GM19328 (cell line): Measurements from ENCODE around the gene USE1.
A peak's percentile ranks its signal among the peaks of the same experiment; 100 is the strongest.

Experiments
- ATAC-seq: cut with Tn5 transposase; IDR thresholded peaks from one replicate; pipeline ENCODE4 v1.9.1; 2021; ENCODE audit warnings: mild to moderate bottlenecking, moderate library complexity; ENCODE audit not compliant: unreplicated experiment

Gene USE1

DNA sequence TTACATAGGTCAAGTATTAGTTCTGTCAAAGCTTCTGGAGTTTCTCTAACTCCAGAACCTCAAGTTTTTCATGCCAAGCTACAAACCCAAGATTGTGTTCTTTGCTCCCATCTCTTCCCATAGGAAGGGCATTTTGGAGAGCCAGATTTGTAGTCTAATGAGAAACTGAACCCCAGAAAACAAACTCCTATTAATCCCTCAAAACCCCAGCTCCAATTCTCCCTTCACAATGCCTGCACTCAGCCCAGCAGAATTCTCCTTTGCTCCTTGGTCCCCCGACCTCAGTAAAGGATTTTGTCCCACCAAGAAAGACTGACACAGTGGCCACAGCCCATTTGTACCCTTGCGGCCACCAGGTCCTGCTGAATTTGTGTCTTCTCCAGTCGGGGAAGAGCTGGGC is 41.0 kb downstream of the USE1 start:
- no peak for ATAC-seq

GRCh38 chr19:17259118-17259780 is 44.1 kb downstream of the USE1 start:
- no peak for ATAC-seq

DNA sequence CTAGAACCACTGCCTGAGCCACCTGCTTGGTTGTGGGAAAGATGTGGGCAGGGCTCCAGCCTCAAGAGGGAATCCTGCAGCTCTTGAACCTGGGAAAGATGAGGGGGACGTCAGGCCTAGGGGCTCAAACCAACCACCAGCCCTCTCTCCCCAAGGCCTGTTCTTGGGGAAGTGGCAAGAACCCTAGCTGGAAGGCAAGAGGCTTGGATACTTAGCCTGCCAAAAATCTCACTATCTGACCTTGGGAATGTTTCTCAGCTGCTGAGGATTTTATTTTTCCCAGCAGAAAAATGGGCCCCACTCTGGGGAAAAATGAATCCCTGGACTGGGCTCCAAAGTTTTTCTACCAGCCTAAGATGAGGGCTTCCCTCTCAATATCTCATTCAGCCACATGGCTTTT is 44.8 kb downstream of the USE1 start:
- ATAC-seq: no peak

- no peak for ATAC-seq
Observed at GRCh38 chr19:17260842-17261325, 45.7 kb downstream of the USE1 start.

- no peak for ATAC-seq
Observed at GRCh38 chr19:17262557-17262956, 47.4 kb downstream of the USE1 start.

DNA sequence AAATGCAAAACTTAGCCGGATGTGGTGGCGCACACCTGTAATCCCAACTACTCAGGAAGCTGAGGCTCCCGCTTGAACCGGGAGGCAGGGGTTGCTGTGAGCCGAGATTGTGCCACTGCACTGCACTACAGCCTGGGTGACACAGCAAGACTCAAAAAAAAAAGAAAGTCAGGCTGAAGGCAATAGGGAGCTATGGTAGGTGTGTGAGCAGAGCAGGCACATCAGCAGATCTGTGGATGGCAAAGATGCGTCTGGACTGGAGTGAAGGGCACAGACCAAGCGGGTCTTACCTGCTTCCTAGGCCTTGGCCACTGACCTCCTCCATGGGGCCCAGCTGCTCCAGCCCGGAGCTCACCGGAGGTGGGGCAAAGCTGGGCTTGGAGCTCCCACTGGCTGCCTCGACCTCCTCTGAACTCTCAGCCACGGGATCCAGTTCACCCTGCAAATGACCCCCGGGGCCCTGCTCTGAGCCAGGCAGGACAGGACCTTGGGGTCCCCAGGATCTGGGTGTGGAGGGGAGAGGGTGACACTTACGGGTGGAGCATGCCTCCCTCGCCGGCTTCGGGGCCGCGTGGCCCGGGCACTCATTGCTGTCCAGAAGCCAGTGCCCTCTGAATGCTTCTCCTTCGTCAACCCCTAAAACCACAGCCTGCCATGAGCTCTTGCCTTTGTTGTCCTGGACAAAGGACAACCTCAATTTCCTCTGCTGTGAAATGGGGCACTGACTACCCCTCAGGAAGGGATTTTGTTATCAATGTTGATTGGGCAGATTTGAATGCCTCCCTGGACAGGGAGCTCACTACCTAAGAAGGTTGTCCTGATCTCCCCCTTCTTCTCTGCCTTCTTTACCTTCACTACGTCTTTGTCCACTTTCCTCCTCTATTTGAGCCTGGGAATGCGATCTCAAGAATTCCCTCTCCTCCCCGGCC is 48.8 kb downstream of the USE1 start:
- ATAC-seq: no peak

- ATAC-seq: no peak
Observed at GRCh38 chr19:17264641-17264979, 49.5 kb downstream of the USE1 start, which contains the start of gene USHBP1. TSS of gene USHBP1 (minus strand) at chr19:17264745. CDS start at chr19:17264299, 446 bp downstream.

DNA sequence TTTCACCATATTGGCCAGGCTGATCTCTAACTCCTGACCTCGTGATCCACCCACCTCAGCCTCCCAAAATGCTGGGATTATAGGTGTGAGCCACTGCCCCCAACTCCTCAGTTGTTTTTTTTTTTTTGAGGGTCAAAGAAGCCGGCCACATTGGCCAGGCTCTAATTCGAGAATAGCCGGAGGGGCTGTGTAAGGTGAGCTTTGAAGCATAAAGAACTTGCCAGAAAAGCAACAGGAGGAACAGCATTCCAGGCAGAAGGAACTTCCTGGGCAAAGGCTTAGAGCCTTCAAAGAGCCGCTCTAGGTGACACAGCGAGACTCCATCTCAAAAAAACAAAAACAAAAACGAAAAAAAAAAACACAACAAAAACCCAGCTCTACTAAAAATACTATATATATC is 50.9 kb downstream of the USE1 start:
- ATAC-seq: no peak

DNA sequence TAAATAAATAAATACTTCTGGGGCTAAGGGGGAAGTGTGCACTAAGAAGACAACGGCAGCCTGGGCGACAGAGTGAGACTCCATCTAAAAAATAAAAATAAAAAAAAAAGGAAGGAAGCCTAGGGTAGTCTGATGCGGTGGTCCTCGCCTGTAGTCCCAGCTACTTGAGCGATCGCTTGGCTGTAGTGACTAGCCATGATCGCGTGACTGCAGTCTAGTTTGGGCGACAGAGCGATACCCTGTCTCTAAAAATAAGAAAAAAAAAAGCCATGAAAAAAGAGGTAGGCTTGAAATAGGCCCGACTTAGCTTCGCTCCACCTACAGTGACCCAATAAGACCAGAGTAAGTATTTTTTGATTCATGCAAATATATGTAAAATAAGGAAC is 51.4 kb downstream of the USE1 start:
- no peak for ATAC-seq

DNA sequence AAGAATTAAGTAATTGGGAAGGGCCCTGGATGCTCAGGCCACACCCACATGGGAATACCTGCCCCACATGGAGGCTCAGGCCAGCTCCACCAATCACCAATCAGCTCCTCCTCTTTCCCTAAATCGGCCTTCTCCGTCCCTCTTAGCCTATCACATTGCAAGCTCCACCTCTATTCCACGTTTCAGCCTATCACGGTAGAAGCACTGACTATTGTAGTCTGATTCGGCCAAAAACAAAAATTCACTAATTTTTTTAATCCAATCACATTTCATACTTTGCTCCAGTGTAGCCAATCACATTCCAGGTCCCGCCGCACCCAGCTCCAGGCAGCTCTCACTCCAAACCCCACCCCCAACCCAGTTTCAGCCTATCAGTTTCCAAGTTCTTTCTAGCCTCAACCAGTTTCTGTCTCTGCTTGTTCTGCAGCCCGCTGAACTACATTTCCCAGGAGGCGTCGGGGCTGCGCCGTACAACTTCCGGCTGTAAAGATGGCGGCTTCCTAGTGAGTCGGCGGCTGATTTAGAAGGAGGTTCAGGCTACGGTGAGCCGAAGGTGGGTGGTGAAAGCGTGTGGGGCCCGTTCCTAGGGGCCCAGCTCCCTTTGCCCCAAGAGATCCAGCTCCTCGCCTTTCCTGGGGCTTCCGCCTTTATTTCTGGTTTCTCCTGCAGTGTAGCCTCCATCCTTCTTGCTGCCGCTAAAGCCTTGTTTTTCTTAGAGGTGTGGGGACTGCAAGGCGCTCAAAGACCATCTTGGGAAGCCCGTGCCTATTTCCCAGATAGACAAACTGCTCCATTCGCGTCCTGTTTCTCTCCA is 52.0 kb downstream of the USE1 start, which contains the start of gene BABAM1:
BABAM1 (plus strand) TSS at position 469 of the 814 bp plus-strand sequence. CDS start 1,364 bp downstream, outside the sequence.
- ATAC-seq: peak; percentile 90

DNA sequence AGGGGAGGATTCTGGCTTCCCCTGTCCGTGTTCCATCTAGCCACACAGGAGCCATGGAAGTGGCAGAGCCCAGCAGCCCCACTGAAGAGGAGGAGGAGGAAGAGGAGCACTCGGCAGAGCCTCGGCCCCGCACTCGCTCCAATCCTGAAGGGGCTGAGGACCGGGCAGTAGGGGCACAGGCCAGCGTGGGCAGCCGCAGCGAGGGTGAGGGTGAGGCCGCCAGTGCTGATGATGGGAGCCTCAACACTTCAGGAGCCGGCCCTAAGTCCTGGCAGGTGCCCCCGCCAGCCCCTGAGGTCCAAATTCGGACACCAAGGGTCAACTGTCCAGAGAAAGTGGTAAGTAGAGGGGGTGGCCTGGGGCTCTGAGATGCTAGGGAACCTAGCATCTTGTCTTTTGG is 53.6 kb downstream of the USE1 start:
- no peak for ATAC-seq
